Neuronal stem cell (in vitro differentiated cells): ENCODE measurements around the gene MIB2.
"Not testable (repeated sequence)": the region's sequence is repeated elsewhere in the genome, so short reads cannot be mapped to it uniquely, and the experiment has no call there.

Experiments
- DNase-seq: peaks from one replicate; pipeline ENCODE4 v3.0.0-alpha.2; 2013; ENCODE audit warnings: low spot score
- H2AFZ ChIP-seq: one replicate; pipeline ENCODE4 v1.6.1; 2013; ENCODE audit warnings: mild to moderate bottlenecking, low read length, inconsistent platforms
- H2AK5ac ChIP-seq: 2 replicates; pipeline ENCODE4 v1.6.1; 2013; ENCODE audit warnings: low read depth, mild to moderate bottlenecking, inconsistent platforms, low read length, moderate library complexity, mixed read lengths
- H2BK120ac ChIP-seq: 2 replicates; pipeline ENCODE4 v1.6.1; 2013; ENCODE audit warnings: low read depth, mild to moderate bottlenecking, inconsistent platforms, low read length, moderate library complexity, mixed read lengths
- H2BK12ac ChIP-seq: one replicate; pipeline ENCODE4 v1.6.1; 2013; ENCODE audit warnings: low read length, inconsistent platforms
- H2BK15ac ChIP-seq: 2 replicates; pipeline ENCODE4 v1.6.1; 2013; ENCODE audit warnings: mild to moderate bottlenecking, low read length, inconsistent platforms, mixed read lengths
- H2BK5ac ChIP-seq: one replicate; pipeline ENCODE4 v1.6.1; 2013; ENCODE audit warnings: inconsistent platforms, mild to moderate bottlenecking, low read length, moderate library complexity
- H3K14ac ChIP-seq: one replicate; pipeline ENCODE4 v1.6.1; 2013; ENCODE audit warnings: low read length, inconsistent platforms
- H3K18ac ChIP-seq: 2 replicates; pipeline ENCODE4 v1.6.1; 2013; ENCODE audit warnings: low read length, inconsistent platforms
- H3K23ac ChIP-seq: 2 replicates; pipeline ENCODE4 v1.6.1; 2013; ENCODE audit warnings: low read depth, mild to moderate bottlenecking, mixed read lengths, low read length, inconsistent platforms; ENCODE audit not compliant: poor library complexity
- H3K27ac ChIP-seq: replicated peaks from 3 replicates; pipeline ENCODE4 v1.5.1; 2013; ENCODE audit warnings: low read length, inconsistent platforms
- H3K27me3 ChIP-seq, 3 experiments: 2 replicates each; pipeline ENCODE4 v1.6.1; 2013; ENCODE audit warnings: low read length in 3 of 3, mild to moderate bottlenecking in 2 of 3, inconsistent platforms in 1 of 3, low read depth in 1 of 3, mixed read lengths in 1 of 3, moderate library complexity in 1 of 3; ENCODE audit not compliant: control insufficient read depth in 3 of 3, insufficient read depth in 3 of 3
- H3K36me3 ChIP-seq, 2 donors: replicated peaks in 1 of 2; 2 replicates each; pipeline ENCODE4 v1.6.1; 2013; ENCODE audit warnings: low read length in 2 of 2; ENCODE audit not compliant: control insufficient read depth in 2 of 2, insufficient read depth in 2 of 2
- H3K4ac ChIP-seq: 2 replicates; pipeline ENCODE4 v1.6.1; 2013; ENCODE audit warnings: inconsistent platforms, mild to moderate bottlenecking, low read length, moderate library complexity
- H3K4me1 ChIP-seq, 2 donors: 1 replicate in 1 of 2; 2 replicates in 1 of 2; pipeline ENCODE4 v1.6.1; 2013; ENCODE audit warnings: low read length in 2 of 2, low read depth in 1 of 2; ENCODE audit not compliant: control insufficient read depth in 2 of 2, insufficient read depth in 1 of 2
- H3K4me2 ChIP-seq: one replicate; pipeline ENCODE4 v1.6.1; 2013; ENCODE audit warnings: mild to moderate bottlenecking, low read length, inconsistent platforms; ENCODE audit not compliant: insufficient read depth, poor library complexity, severe bottlenecking
- H3K4me3 ChIP-seq, 2 donors: 2 replicates each; pipeline ENCODE4 v1.5.1; 2013; ENCODE audit warnings: low read length in 2 of 2, mild to moderate bottlenecking in 2 of 2, inconsistent platforms in 1 of 2, moderate library complexity in 1 of 2
- H3K79me1 ChIP-seq: one replicate; pipeline ENCODE4 v1.6.1; 2013; ENCODE audit warnings: low read depth, mild to moderate bottlenecking, inconsistent platforms, low read length, moderate library complexity
- H3K9ac ChIP-seq: one replicate; pipeline ENCODE4 v1.6.1; 2013; ENCODE audit warnings: mild to moderate bottlenecking, low read depth, low read length, inconsistent platforms; ENCODE audit not compliant: poor library complexity
- H3K9me3 ChIP-seq, 2 donors: replicated peaks in 1 of 2; 2 replicates each; pipeline versions ENCODE3 to v1.6.1; 2013; ENCODE audit warnings: low read length in 2 of 2, mild to moderate bottlenecking in 2 of 2, inconsistent platforms in 1 of 2, low read depth in 1 of 2, mixed read lengths in 1 of 2, moderate library complexity in 1 of 2; ENCODE audit not compliant: control insufficient read depth in 2 of 2, insufficient read depth in 1 of 2
- H4K8ac ChIP-seq: one replicate; pipeline ENCODE4 v1.6.1; 2013; ENCODE audit warnings: low read depth, mild to moderate bottlenecking, inconsistent platforms, low read length, moderate library complexity
- H4K91ac ChIP-seq: one replicate; pipeline ENCODE4 v1.6.1; 2013; ENCODE audit warnings: low read length, low read depth, mild to moderate bottlenecking, inconsistent platforms; ENCODE audit not compliant: poor library complexity
- WGBS, 2 donors: extraction: QIAGEN DNeasy Blood & Tissue Kit; methylation state at CpG; one replicate each; pipeline ENCODE4 v1.1.7; 2013; ENCODE audit warnings: missing lambda C conversion rate in 2 of 2, mixed read lengths in 1 of 2; ENCODE audit not compliant: insufficient read length in 2 of 2, insufficient replicate concordance in 1 of 2; ENCODE audit errors: extremely low coverage in 2 of 2; 5-methylcytosine and 5-hydroxymethylcytosine counted together

Gene MIB2

DNA sequence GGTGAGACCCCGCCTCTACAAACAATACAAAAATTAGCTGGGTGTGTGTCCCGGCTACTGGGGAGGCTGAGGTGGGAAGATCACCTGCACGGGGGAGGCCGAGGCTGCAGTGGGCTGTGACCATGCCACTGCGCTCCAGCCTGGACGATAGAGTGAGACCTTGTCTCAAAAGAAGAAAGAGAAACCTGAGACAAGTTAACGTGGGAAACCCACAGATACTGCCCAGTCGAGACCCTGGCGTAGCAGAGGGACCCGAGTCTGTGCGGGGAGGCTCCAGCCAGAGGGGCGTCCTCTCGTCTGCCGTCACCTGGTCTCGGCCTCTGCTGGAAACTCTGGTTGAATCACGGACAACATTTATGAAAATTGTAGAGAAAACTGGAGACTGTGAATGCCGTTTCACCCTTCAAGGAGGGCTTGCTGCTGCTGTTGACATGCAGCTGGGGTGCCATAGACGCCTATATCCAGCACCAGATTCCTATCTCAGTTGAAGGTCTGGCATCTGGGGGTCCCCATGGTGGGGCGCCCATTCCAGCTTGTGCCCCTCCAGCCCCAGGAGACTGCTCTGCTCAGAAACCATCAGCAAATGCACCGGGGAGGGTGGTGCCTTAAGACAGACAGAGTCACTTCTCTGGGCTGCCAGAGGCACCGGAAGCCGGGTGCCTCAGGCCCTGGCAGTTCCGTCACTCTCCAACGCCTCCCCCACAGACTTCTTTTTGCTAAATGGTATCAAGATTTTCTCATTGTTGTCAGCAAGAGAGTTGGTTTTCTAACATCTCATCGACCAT is 57.1 kb downstream of the MIB2 start:
- no peak overlapping the region for H2BK120ac ChIP-seq
- H3K4me1 ChIP-seq, result no peaks in the 10 kb centered on the region
- H3K23ac ChIP-seq, result peak overlapping the region; percentile 44
- H3K9me3 ChIP-seq, result no peaks in the 10 kb centered on the region
- no peak overlapping the region for H4K91ac ChIP-seq
- no peak overlapping the region for H2AFZ ChIP-seq
- no peak overlapping the region for H2BK15ac ChIP-seq
- peaks cover 15 to 53% of the 10 kb centered on the region in 2 donors for H3K36me3 ChIP-seq
- H3K9ac ChIP-seq, result no peak overlapping the region
- DNase-seq, result no peak
- no peak overlapping the region for H3K4me2 ChIP-seq
- H3K4ac ChIP-seq, result no peak overlapping the region
- H3K14ac ChIP-seq, result no peak overlapping the region
- no peak overlapping the region for H2AK5ac ChIP-seq
- no peak overlapping the region for H3K4me3 ChIP-seq
- H3K27ac ChIP-seq, result no peak overlapping the region
- no CpG with 5 or more reads among the region's 25 CpGs for WGBS, 2 donors
- H2BK12ac ChIP-seq, result no peak overlapping the region
- H2BK5ac ChIP-seq, result no peak overlapping the region
- H3K27me3 ChIP-seq, result no peaks in the 10 kb centered on the region
- H3K18ac ChIP-seq, result no peak overlapping the region
- no peak overlapping the region for H4K8ac ChIP-seq
- H3K79me1 ChIP-seq, result no peaks in the 10 kb centered on the region

DNA sequence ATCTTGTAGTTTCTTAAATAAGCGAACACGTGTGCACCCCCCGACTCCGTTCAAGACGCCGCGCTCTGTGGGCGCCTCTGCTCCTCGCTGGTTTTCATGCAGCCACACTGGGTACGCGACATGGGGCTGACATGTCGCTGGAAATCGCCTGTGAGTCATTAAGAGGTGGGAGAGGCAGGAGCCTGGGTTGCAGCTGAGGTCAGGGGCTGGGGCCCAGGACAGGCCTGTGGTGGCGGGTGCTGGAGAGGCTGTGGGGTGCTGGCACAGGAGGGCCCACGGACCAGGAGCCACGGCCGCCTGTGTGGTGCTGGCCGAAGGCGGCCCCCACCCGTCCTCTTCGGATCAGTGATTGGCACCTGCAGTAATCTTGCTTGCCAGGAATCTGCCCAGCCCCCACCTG is 59.5 kb downstream of the MIB2 start:
- not testable (repeated sequence) for H2AFZ ChIP-seq, H3K14ac ChIP-seq, H2BK15ac ChIP-seq, H3K27ac ChIP-seq, H2BK120ac ChIP-seq, H3K9ac ChIP-seq, H3K18ac ChIP-seq, H3K27me3 ChIP-seq, H3K79me1 ChIP-seq, DNase-seq, H4K8ac ChIP-seq, H3K4me2 ChIP-seq, H3K4me3 ChIP-seq, H3K9me3 ChIP-seq, H4K91ac ChIP-seq, H2AK5ac ChIP-seq, H2BK12ac ChIP-seq, H3K4me1 ChIP-seq, H2BK5ac ChIP-seq, H3K23ac ChIP-seq, H3K4ac ChIP-seq
- WGBS, 2 donors, result no CpG with 5 or more reads among the region's 21 CpGs
- H3K36me3 ChIP-seq, result peaks cover 12 to 44% of the 10 kb centered on the region in 2 donors

DNA sequence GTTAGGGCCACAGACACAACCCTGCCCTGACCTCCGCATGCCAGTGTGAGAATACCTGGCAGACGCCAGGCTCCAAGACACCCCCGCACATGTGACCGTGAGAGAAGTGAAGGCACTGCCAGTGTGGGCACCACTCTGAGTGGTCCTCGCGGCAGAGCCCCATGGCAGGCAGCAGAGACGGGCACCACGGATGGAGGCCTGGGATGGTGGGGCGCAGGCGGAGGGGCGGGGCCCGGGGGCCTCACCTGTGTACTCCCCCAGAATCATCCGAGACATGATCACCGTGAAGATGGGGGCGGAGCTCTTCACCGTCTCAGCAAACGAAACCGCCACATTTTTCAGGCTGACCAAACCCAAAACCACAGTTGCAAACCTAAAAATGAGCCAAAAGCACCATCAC is 59.9 kb downstream of the MIB2 start:
- H2AK5ac ChIP-seq, H3K14ac ChIP-seq, H3K9ac ChIP-seq, H3K79me1 ChIP-seq, H3K4me3 ChIP-seq, H3K4ac ChIP-seq, H2BK5ac ChIP-seq, H2AFZ ChIP-seq, H4K91ac ChIP-seq, H3K23ac ChIP-seq, H3K4me2 ChIP-seq, DNase-seq, H3K9me3 ChIP-seq, H2BK120ac ChIP-seq, H3K18ac ChIP-seq, H3K27ac ChIP-seq, H4K8ac ChIP-seq, H2BK15ac ChIP-seq, H3K4me1 ChIP-seq, H3K27me3 ChIP-seq, H2BK12ac ChIP-seq: not testable (repeated sequence)
- no CpG with 5 or more reads among the region's 18 CpGs for WGBS, 2 donors
- H3K36me3 ChIP-seq, result peaks cover 11 to 40% of the 10 kb centered on the region in 2 donors

DNA sequence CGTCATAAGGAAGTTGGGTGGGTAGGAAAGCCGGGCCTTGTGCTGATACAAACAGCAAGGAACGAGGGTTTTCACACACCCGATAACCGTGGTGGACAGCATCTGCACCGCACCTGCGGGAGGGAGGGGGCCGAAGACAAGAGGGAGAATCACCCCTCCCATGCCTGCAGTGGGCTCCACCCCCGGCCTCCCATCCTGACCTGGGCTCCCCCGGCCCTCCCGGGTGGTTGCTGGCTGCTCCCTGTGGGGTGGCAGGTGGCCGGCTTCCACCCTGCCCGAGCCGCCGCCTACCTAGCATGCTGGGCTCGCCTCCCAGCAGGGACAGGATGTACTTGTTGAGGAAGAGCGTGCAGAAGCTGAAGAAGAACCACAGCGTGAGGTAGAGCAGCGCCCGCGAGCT is 60.8 kb downstream of the MIB2 start:
- H2BK12ac ChIP-seq, H3K27ac ChIP-seq, H3K14ac ChIP-seq, H3K27me3 ChIP-seq, H2AFZ ChIP-seq, H4K91ac ChIP-seq, H2AK5ac ChIP-seq, H4K8ac ChIP-seq, H3K4me1 ChIP-seq, H3K4me3 ChIP-seq, H2BK5ac ChIP-seq, H3K4ac ChIP-seq, H3K23ac ChIP-seq, H3K79me1 ChIP-seq, DNase-seq, H2BK120ac ChIP-seq, H3K9me3 ChIP-seq, H3K4me2 ChIP-seq, H3K18ac ChIP-seq, H2BK15ac ChIP-seq, H3K9ac ChIP-seq: not testable (repeated sequence)
- no CpG with 5 or more reads among the region's 21 CpGs for whole genome bisulfite sequencing, 2 donors
- peaks cover 9 to 33% of the 10 kb centered on the region in 2 donors for H3K36me3 ChIP-seq
